ENCODE measurements around the gene LDLRAD3.

GRCh38 chr11:36015799-36016198 lies 71.9 kb downstream of the LDLRAD3 start:
- TF ChIP-seq, protein P1, sequence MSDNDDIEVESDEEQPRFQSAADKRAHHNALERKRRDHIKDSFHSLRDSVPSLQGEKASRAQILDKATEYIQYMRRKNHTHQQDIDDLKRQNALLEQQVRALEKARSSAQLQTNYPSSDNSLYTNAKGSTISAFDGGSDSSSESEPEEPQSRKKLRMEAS (IDR thresholded peaks at IDR 0.05) = no peak
- TF ChIP-seq, protein P2, sequence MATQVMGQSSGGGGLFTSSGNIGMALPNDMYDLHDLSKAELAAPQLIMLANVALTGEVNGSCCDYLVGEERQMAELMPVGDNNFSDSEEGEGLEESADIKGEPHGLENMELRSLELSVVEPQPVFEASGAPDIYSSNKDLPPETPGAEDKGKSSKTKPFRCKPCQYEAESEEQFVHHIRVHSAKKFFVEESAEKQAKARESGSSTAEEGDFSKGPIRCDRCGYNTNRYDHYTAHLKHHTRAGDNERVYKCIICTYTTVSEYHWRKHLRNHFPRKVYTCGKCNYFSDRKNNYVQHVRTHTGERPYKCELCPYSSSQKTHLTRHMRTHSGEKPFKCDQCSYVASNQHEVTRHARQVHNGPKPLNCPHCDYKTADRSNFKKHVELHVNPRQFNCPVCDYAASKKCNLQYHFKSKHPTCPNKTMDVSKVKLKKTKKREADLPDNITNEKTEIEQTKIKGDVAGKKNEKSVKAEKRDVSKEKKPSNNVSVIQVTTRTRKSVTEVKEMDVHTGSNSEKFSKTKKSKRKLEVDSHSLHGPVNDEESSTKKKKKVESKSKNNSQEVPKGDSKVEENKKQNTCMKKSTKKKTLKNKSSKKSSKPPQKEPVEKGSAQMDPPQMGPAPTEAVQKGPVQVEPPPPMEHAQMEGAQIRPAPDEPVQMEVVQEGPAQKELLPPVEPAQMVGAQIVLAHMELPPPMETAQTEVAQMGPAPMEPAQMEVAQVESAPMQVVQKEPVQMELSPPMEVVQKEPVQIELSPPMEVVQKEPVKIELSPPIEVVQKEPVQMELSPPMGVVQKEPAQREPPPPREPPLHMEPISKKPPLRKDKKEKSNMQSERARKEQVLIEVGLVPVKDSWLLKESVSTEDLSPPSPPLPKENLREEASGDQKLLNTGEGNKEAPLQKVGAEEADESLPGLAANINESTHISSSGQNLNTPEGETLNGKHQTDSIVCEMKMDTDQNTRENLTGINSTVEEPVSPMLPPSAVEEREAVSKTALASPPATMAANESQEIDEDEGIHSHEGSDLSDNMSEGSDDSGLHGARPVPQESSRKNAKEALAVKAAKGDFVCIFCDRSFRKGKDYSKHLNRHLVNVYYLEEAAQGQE (IDR thresholded peaks at IDR 0.05; ENCODE audit: low read depth) = no peak
- TF ChIP-seq FOXM1 (IDR thresholded peaks at IDR 0.05; ENCODE audit: borderline replicate concordance, low read depth) (no peak), CREB1 (IDR thresholded peaks at IDR 0.05; ENCODE audit: low read depth) (no peak), YY1 (IDR thresholded peaks at IDR 0.05; ENCODE audit: low read depth) (no peak), TAF1 (IDR thresholded peaks at IDR 0.05; ENCODE audit: low read depth) (no peak), NFIC (IDR thresholded peaks at IDR 0.05) (no peak), TEAD4 (IDR thresholded peaks at IDR 0.05) (no peak), RAD21 (IDR thresholded peaks at IDR 0.05; ENCODE audit: low read depth) (no peak), EP300 (IDR thresholded peaks at IDR 0.05; ENCODE audit: borderline replicate concordance) (no peak)
